ENCODE results near the gene EVI5.
"Not testable (repeated sequence)": the region's sequence is repeated elsewhere in the genome, so short reads cannot be mapped to it uniquely, and the experiment has no call there.

Gene EVI5

GRCh38 chr1:92571578-92571977, 213.3 kb downstream of the EVI5 start:
- Mint-ChIP-seq H3K4me1 (ENCODE audit: low read depth) (peaks cover 41% of the 10 kb centered on the region), H3K4me3 (no peak overlapping the region), H3K36me3 (ENCODE audit: low read depth) (no peaks in the 10 kb centered on the region), H3K27ac (no peak overlapping the region), H3K27me3 (ENCODE audit: low read depth) (no peaks in the 10 kb centered on the region), H3K9me3 (no peaks in the 10 kb centered on the region)

- H3K4me3 Mint-ChIP-seq = no peak overlapping the region
Measured at GRCh38 chr1:92567211-92567868, 217.6 kb downstream of the EVI5 start.

GRCh38 chr1:92563457-92564216, 221.3 kb downstream of the EVI5 start:
- Mint-ChIP-seq H3K36me3 (ENCODE audit: low read depth) (peaks cover 4% of the 10 kb centered on the region), H3K27me3 (ENCODE audit: low read depth) (no peaks in the 10 kb centered on the region), H3K4me3 (no peak overlapping the region), H3K27ac (peak overlapping the region; percentile 36), H3K4me1 (ENCODE audit: low read depth) (peaks cover 20% of the 10 kb centered on the region), H3K9me3 (no peaks in the 10 kb centered on the region)

More at GRCh38 chr1:92567211-92567868, 217.6 kb downstream of the EVI5 start:
- no peak overlapping the region for H3K27ac Mint-ChIP-seq
- no peaks in the 10 kb centered on the region for H3K9me3 Mint-ChIP-seq
- H3K36me3 Mint-ChIP-seq (ENCODE audit: low read depth) = no peaks in the 10 kb centered on the region
- H3K4me1 Mint-ChIP-seq (ENCODE audit: low read depth) = peaks cover 29% of the 10 kb centered on the region
- H3K27me3 Mint-ChIP-seq (ENCODE audit: low read depth) = no peaks in the 10 kb centered on the region

- Mint-ChIP-seq H3K9me3 (no peaks in the 10 kb centered on the region), H3K4me3 (no peak overlapping the region), H3K27me3 (ENCODE audit: low read depth) (no peaks in the 10 kb centered on the region), H3K36me3 (ENCODE audit: low read depth) (peaks cover 4% of the 10 kb centered on the region), H3K27ac (no peak overlapping the region), H3K4me1 (ENCODE audit: low read depth) (peaks cover 24% of the 10 kb centered on the region)
Measured at GRCh38 chr1:92556350-92556749, 228.6 kb downstream of the EVI5 start.

GRCh38 chr1:92554216-92554615, 230.7 kb downstream of the EVI5 start:
- H3K4me3 Mint-ChIP-seq = no peak overlapping the region
- H3K4me1 Mint-ChIP-seq (ENCODE audit: low read depth) = peaks cover 24% of the 10 kb centered on the region
- peaks cover 6% of the 10 kb centered on the region for H3K36me3 Mint-ChIP-seq (ENCODE audit: low read depth)
- no peaks in the 10 kb centered on the region for H3K27me3 Mint-ChIP-seq (ENCODE audit: low read depth)
- peaks cover 8% of the 10 kb centered on the region for H3K9me3 Mint-ChIP-seq
- no peak overlapping the region for H3K27ac Mint-ChIP-seq

GRCh38 chr1:92551916-92552315, 233.0 kb downstream of the EVI5 start:
- Mint-ChIP-seq H3K4me3 (no peak overlapping the region), H3K4me1 (ENCODE audit: low read depth) (peaks cover 23% of the 10 kb centered on the region)

GRCh38 chr1:92544756-92545165, 240.1 kb downstream of the EVI5 start:
- H3K27ac Mint-ChIP-seq = peak overlapping the region; percentile 23
- peaks cover 34% of the 10 kb centered on the region for H3K4me1 Mint-ChIP-seq (ENCODE audit: low read depth)
- no peaks in the 10 kb centered on the region for H3K27me3 Mint-ChIP-seq (ENCODE audit: low read depth)
- no peak overlapping the region for H3K4me3 Mint-ChIP-seq
- peaks cover 20% of the 10 kb centered on the region for H3K36me3 Mint-ChIP-seq (ENCODE audit: low read depth)
- H3K9me3 Mint-ChIP-seq = peaks cover 11% of the 10 kb centered on the region

More at GRCh38 chr1:92551916-92552315, 233.0 kb downstream of the EVI5 start:
- peaks cover 12% of the 10 kb centered on the region for H3K9me3 Mint-ChIP-seq
- peaks cover 8% of the 10 kb centered on the region for H3K36me3 Mint-ChIP-seq (ENCODE audit: low read depth)
- no peak overlapping the region for H3K27ac Mint-ChIP-seq
- no peaks in the 10 kb centered on the region for H3K27me3 Mint-ChIP-seq (ENCODE audit: low read depth)

GRCh38 chr1:92543131-92544055, 241.5 kb downstream of the EVI5 start:
- Mint-ChIP-seq H3K4me1 (ENCODE audit: low read depth) (peaks cover 37% of the 10 kb centered on the region), H3K27me3 (ENCODE audit: low read depth) (no peaks in the 10 kb centered on the region), H3K9me3 (peaks cover 8% of the 10 kb centered on the region), H3K36me3 (ENCODE audit: low read depth) (peaks cover 15% of the 10 kb centered on the region), H3K27ac (peak overlapping the region; percentile 58), H3K4me3 (no peak overlapping the region)

- H3K4me1 Mint-ChIP-seq (ENCODE audit: low read depth) = peaks cover 57% of the 10 kb centered on the region
- peaks cover 27% of the 10 kb centered on the region for H3K36me3 Mint-ChIP-seq (ENCODE audit: low read depth)
- H3K27ac Mint-ChIP-seq = peak overlapping the region; percentile 94
- H3K9me3 Mint-ChIP-seq = peaks cover 14% of the 10 kb centered on the region
- no peaks in the 10 kb centered on the region for H3K27me3 Mint-ChIP-seq (ENCODE audit: low read depth)
- peak overlapping the region; percentile 64 for H3K4me3 Mint-ChIP-seq
Measured at GRCh38 chr1:92538413-92539061, 246.4 kb downstream of the EVI5 start.

GRCh38 chr1:92538048-92538412, 246.9 kb downstream of the EVI5 start:
- H3K4me1 Mint-ChIP-seq (ENCODE audit: low read depth) = peaks cover 56% of the 10 kb centered on the region
- H3K27me3 Mint-ChIP-seq (ENCODE audit: low read depth) = no peaks in the 10 kb centered on the region
- H3K4me3 Mint-ChIP-seq = peak overlapping the region; percentile 64
- peaks cover 24% of the 10 kb centered on the region for H3K36me3 Mint-ChIP-seq (ENCODE audit: low read depth)
- peaks cover 14% of the 10 kb centered on the region for H3K9me3 Mint-ChIP-seq
- H3K27ac Mint-ChIP-seq = peak overlapping the region; percentile 94

- Mint-ChIP-seq H3K27ac (peak overlapping the region; percentile 90), H3K36me3 (ENCODE audit: low read depth) (peaks cover 26% of the 10 kb centered on the region), H3K4me1 (ENCODE audit: low read depth) (peaks cover 58% of the 10 kb centered on the region), H3K4me3 (peak overlapping the region; percentile 70), H3K9me3 (peaks cover 15% of the 10 kb centered on the region), H3K27me3 (ENCODE audit: low read depth) (no peaks in the 10 kb centered on the region)
Measured at GRCh38 chr1:92536980-92537884, 247.7 kb downstream of the EVI5 start.

GRCh38 chr1:92536211-92536979, 248.5 kb downstream of the EVI5 start:
- H3K36me3 Mint-ChIP-seq (ENCODE audit: low read depth) = peaks cover 24% of the 10 kb centered on the region
- H3K9me3 Mint-ChIP-seq = peaks cover 14% of the 10 kb centered on the region
- peak overlapping the region; percentile 90 for H3K27ac Mint-ChIP-seq
- H3K4me1 Mint-ChIP-seq (ENCODE audit: low read depth) = peaks cover 60% of the 10 kb centered on the region
- H3K27me3 Mint-ChIP-seq (ENCODE audit: low read depth) = no peaks in the 10 kb centered on the region
- peak overlapping the region; percentile 70 for H3K4me3 Mint-ChIP-seq

- peaks cover 21% of the 10 kb centered on the region for H3K9me3 Mint-ChIP-seq
- peak overlapping the region; percentile 93 for H3K27ac Mint-ChIP-seq
- H3K4me1 Mint-ChIP-seq (ENCODE audit: low read depth) = peaks cover 60% of the 10 kb centered on the region
- not testable (repeated sequence) for H3K27me3 Mint-ChIP-seq (ENCODE audit: low read depth)
- H3K36me3 Mint-ChIP-seq (ENCODE audit: low read depth) = peaks cover 30% of the 10 kb centered on the region
- H3K4me3 Mint-ChIP-seq = peak overlapping the region; percentile 78
Measured at GRCh38 chr1:92532371-92532770, 252.5 kb downstream of the EVI5 start.
